ENCODE measurements around the gene SPEM1.

DNA sequence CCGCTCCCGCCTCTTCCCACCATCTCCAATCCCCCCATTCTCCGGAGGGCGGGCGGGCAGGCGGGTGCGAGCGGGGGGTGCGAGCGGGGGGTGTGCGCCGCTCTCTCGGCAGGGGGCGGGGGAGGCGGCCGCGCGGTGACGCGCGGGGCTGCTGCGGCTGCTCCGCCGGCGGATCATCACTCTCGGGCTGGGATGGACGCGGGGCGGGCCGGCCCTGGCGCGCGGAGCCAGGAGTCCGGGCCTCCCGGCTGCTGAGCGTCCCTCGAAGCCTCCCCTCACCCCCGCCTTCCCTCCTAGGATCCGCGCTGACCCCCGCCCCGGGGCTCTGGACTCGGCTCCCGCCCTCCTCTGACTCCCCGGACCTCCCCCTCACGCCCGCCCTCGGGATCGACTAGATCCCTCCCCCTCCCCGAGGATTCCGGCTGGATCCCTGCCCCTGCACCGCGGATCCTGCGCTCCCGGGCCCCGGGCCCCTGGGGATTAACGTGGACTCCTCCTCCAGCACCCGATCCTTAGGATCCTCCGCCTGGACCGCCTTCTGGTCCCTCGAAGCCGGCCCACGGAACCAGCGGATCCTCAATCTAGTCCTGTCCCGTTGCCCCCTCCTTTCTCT is 15.3 kb upstream of the SPEM1 start:
- TF ChIP-seq, protein P1, sequence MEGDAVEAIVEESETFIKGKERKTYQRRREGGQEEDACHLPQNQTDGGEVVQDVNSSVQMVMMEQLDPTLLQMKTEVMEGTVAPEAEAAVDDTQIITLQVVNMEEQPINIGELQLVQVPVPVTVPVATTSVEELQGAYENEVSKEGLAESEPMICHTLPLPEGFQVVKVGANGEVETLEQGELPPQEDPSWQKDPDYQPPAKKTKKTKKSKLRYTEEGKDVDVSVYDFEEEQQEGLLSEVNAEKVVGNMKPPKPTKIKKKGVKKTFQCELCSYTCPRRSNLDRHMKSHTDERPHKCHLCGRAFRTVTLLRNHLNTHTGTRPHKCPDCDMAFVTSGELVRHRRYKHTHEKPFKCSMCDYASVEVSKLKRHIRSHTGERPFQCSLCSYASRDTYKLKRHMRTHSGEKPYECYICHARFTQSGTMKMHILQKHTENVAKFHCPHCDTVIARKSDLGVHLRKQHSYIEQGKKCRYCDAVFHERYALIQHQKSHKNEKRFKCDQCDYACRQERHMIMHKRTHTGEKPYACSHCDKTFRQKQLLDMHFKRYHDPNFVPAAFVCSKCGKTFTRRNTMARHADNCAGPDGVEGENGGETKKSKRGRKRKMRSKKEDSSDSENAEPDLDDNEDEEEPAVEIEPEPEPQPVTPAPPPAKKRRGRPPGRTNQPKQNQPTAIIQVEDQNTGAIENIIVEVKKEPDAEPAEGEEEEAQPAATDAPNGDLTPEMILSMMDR (IDR thresholded peaks at IDR 0.05; ENCODE audit: low read depth, low read length): no peak
- no peak for TF ChIP-seq EZH2phosphoT487 (IDR thresholded peaks at IDR 0.05; ENCODE audit: low read depth)
